ENCODE measurements around the gene THRAP3.
"Not testable (repeated sequence)": the region's sequence is repeated elsewhere in the genome, so short reads cannot be mapped to it uniquely, and the experiment has no call there.

Gene THRAP3

GRCh38 chr1:36236302-36236701, 12.1 kb downstream of the THRAP3 start:
- no peak overlapping the region for H3K4me3 ChIP-seq (ENCODE audit: low read length)
- no peak for DNase-seq (ENCODE audit: low read depth, low spot score)

DNA sequence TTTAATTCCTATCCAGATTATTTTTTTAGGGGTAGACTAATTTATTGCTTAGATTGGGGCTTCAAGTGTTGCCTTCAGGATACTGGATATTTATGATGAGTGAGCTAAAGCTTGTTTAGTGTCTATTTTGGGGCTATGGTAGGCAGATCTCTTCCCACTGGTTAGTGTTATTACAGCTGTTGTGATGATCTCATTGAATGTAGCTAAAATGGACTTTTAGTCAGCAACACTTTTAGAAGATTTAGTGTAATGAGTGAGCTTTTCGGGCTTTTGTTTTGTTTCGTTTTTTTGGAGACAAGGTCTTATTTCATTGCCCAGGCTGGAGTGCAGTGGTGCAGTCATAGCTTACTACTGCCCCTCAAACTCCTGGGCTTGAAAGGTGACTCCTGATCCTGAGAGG, 14.2 kb downstream of the THRAP3 start:
- H3K4me3 ChIP-seq (ENCODE audit: low read length) = no peak overlapping the region
- no peak for DNase-seq (ENCODE audit: low read depth, low spot score)

DNA sequence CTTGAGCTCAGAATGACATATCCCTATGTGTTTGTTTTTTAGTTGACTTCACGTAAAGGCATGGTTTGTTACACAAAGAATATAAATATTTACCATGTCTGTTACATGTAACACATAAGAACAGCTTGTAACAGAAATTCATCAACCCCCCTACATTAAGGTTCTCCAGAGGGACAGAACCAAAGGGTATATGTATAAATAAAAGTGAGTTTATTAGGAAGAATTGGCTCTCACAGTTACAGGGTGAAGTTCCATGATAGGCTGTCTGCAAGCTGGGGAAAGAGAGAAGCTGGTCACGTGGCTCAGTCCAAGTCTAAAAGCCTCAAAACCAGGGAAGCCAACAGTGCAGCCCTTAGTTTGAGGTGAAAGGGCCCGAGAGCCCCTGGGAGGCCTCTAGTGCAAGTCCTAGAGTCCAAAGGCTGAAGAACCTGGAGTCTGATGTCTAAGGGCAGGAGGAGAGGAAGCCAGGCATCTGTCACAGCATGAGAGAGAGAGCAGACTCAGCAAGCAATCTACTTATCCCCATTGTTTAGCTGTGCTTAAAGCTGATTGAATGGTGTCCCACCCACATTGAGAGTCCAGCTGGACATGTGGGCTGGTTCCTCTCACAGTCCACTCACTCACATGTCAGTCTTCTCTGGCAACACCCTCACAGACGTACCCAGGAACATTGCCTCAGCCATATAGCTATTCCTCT, 15.8 kb downstream of the THRAP3 start:
- H3K4me3 ChIP-seq (ENCODE audit: low read length) = no peak overlapping the region
- no peak for DNase-seq (ENCODE audit: low read depth, low spot score)

DNA sequence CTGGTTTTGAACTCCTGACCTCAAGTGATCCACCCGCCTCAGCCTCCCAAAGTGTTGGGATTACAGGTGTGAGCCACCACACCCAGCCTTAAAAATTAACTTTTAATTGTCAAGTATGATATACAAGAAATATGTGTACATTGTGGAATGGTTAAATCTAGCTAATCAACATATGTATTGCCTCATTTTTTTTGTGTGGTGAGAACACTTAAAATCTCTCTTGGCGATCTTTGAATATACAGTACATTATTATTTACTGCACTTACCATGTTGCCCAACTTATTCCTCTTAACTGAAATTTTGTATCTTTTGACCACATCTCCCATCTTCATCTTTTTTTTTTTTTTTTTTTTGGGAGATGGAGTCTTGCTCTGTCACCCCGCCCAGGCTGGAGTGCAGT, 23.3 kb downstream of the THRAP3 start:
- H3K4me3 ChIP-seq (ENCODE audit: low read length) = no peak overlapping the region
- DNase-seq (ENCODE audit: low read depth, low spot score) = no peak

GRCh38 chr1:36248250-36248894, 24.1 kb downstream of the THRAP3 start:
- H3K4me3 ChIP-seq (ENCODE audit: low read length) = no peak overlapping the region
- no peak for DNase-seq (ENCODE audit: low read depth, low spot score)

DNA sequence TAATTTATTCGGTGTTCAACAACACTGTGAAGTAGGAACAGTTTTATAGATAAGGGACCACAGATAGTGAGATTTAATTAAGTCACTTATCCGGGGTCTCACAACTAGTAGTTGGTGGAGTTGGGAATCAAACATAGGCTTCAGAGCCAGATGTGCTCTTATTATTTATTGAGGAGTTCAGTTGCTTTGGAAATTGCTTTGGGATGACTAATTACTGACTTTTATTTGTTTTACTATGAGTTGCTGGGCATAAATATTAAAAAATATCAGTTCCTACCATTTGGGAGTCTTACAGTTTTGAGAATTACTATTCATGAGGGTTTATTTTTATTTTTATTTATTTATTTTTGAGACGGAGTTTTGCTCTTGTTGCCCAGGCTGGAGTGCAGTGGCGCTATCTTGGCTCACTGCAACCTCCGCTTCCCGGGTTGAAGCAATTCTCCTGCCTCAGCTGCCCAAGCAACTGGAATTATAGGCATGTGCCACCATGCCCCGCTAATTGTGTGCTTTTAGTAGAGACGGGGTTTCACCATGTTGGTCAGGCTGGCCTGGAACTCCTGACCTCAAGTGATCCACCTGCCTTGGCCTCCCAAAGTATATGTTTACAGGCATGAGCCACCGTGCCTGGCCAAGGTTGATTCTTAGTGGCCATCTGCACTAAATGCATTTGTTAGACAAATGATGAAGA, 27.7 kb downstream of the THRAP3 start:
- no peak overlapping the region for H3K4me3 ChIP-seq (ENCODE audit: low read length)
- DNase-seq (ENCODE audit: low read depth, low spot score) = no peak

DNA sequence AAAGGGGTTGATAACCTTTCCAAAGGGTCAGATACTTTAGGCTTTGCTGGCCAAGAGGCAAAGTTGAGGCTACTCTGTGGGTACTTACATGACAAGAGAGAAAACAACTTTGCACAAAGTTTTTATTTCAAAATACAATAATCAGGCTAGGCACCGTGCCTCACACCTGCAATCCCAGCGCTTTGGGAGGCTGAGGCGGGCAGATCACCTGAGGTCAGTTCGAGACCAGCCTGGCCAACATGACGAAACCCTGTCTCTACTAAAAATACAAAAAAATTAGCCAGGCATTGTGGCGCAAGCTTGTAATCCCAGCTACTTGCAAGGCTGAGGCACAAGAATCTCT, 28.2 kb downstream of the THRAP3 start:
- H3K4me3 ChIP-seq (ENCODE audit: low read length); DNase-seq (ENCODE audit: low read depth, low spot score): not testable (repeated sequence)

DNA sequence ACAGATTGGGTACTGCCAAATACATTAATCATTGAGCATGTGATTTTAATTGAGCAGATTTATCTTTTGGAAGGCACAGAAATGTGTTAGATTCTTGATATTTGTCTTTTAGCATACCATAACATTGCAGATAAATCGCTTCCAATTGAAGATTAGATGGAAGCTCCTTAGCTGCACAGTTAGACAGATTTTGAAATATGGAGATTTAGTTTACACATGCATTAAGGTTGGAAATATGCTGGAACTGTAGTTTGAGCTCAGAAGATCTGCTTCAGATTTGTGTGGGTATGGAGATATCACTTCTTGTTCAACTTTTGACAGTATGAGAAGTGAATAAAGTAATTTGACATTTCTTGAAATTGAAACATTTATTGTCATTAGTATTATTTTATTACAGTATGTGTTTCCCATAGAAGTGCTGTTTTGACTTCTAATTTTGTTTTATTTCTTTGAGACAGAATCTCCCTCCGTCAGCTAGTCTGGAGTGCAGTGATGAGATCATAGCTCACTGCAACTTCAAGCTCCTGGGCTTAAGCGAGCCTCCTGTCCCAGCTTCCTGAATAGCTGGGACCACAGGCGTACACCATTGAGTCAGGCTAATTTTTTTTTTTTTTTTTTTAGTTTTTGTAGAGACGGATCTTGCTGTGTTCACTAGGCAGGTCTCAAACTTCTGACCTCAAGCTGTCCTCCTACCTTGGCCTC, 29.1 kb downstream of the THRAP3 start:
- DNase-seq (ENCODE audit: low read depth, low spot score) = no peak
- H3K4me3 ChIP-seq (ENCODE audit: low read length) = no peak overlapping the region

DNA sequence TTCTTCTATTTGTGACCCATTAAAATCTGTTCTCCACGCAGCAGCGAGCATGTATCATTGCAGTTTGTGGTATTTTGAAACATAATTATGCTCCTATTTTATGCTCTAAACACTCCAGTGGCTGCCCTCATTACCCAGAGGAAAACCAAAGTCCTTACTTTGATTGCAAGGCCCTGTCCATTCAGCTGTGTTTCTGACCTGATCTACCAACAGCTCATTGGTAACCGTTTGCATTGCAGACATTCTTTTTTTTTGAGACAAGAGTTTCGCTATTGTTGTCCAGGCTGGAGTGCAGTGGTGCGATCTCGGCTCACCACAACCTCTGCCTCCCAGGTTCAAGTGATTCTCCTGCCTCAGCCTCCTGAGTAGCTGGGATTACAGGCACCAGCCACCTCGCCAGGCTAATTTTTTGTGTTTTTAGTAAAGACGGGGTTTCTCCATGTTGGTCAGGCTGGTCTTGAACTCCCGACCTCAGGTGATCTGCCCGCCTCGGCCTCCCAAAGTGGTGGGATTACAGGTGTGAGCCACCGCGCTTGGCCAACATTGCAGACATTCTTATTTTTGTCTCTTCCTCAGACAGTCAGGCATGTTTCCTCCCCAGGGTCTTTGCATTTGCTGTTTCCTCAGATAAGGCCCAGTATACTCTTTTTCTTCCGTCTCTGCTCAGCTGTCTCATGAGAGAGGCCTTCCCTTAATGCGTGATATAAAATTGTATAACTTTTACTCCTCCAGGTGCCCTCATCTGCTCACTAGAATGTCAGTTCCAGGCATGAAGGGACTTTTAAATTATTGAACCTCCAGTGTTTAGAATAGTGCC, 32.5 kb downstream of the THRAP3 start:
- DNase-seq (ENCODE audit: low read depth, low spot score) = no peak
- H3K4me3 ChIP-seq (ENCODE audit: low read length) = no peak overlapping the region

GRCh38 chr1:36257375-36257767, 33.1 kb downstream of the THRAP3 start:
- no peak for DNase-seq (ENCODE audit: low read depth, low spot score)
- H3K4me3 ChIP-seq (ENCODE audit: low read length) = no peak overlapping the region

GRCh38 chr1:36258960-36259344, 34.7 kb downstream of the THRAP3 start:
- DNase-seq (ENCODE audit: low read depth, low spot score) = no peak
- no peak overlapping the region for H3K4me3 ChIP-seq (ENCODE audit: low read length)

DNA sequence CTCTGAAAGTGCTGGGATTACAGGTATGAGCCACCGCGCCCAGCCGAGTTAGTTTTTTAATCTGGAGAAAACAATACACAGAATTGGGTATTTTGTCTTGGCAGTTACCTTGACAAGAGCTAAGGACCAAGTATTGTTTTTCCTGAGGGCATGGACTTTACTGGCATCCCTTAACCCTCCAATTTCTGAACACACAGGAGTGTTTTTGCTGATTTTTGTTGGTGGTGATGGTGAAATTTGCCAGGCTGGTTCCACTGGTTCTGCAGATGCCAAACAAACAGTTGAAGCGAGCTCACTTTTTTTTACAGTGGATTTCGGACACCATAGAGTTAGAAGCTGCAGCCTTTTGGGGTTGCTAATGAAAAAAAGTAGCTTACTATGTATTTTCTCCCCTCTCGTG, 44.7 kb downstream of the THRAP3 start:
- H3K4me3 ChIP-seq (ENCODE audit: low read length) = no peak overlapping the region
- DNase-seq (ENCODE audit: low read depth, low spot score) = no peak

GRCh38 chr1:36269408-36269838, 45.2 kb downstream of the THRAP3 start:
- no peak for DNase-seq (ENCODE audit: low read depth, low spot score)
- H3K4me3 ChIP-seq (ENCODE audit: low read length) = no peak overlapping the region

DNA sequence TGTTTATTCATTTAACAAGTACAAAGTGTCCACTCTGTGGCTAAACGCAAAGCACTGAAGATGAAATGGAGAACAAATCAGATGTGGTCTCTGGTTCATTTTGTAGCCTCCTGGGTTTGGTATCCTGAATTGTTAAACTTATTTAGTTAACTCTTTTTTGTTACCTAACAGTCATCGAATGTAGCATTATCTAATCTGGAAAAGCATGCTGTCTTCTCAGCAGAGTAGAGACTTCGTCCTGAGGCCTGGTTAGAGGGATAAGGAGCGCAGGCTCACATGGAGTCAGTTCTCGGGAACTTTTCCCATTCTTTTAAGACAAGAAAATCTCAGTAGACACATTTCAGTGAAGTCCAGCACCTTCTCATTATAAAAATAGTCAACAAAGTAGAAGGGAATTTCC, 48.8 kb downstream of the THRAP3 start:
- H3K4me3 ChIP-seq (ENCODE audit: low read length) = no peak overlapping the region
- no peak for DNase-seq (ENCODE audit: low read depth, low spot score)

GRCh38 chr1:36274201-36274600, 50.0 kb downstream of the THRAP3 start:
- DNase-seq (ENCODE audit: low read depth, low spot score) = no peak
- no peak overlapping the region for H3K4me3 ChIP-seq (ENCODE audit: low read length)

DNA sequence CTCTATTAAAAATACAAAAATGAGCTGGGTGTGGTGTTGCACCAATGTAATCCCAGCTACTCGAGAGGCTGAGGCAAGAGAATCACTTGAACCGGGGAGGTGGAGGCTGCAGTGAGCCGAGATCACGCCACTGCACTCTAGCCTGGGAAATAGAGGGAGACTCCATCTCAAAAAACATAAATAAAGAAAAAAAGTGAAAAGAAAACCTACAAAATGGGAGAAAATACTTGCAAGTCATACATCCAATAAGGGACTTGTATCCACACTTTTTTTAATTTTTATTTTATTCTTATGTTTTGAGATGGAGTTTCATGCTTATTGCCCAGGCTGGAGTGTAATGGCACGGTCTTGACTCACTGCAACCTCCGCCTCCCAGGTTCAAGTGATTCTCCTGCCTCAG, 52.4 kb downstream of the THRAP3 start:
- H3K4me3 ChIP-seq (ENCODE audit: low read length) = no peak overlapping the region
- no peak for DNase-seq (ENCODE audit: low read depth, low spot score)

- DNase-seq (ENCODE audit: low read depth, low spot score) = no peak
- no peak overlapping the region for H3K4me3 ChIP-seq (ENCODE audit: low read length)
Measured at GRCh38 chr1:36279110-36279788, 55.0 kb downstream of the THRAP3 start.

DNA sequence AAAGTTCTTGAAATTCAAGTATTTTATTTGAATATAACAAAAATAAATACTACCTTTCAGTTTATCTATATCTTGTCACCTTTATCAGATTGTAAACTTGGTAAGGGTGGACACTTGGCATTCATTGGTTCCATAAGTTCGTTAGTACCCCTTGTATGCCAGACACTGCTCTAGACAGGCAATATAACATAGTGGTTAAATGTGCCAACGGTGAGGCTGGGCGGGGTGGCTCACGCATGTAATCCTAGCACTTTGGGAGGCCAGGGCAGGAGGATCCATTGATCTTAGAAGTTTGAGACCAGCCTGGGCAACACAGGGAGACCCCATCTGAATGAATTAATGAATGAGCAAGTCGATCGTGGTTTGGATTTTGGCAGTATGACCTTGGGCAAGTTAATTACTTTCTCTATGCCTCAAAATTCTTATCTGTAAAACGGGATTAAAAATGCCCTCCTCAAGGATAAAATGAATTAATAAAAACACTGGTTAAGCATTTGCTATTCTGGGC, 55.6 kb downstream of the THRAP3 start:
- H3K4me3 ChIP-seq (ENCODE audit: low read length) = no peak overlapping the region
- no peak for DNase-seq (ENCODE audit: low read depth, low spot score)

- no peak for DNase-seq (ENCODE audit: low read depth, low spot score)
- no peak overlapping the region for H3K4me3 ChIP-seq (ENCODE audit: low read length)
Measured at GRCh38 chr1:36284061-36284460, 59.8 kb downstream of the THRAP3 start.
